PC-3 (cell line): ENCODE data around the gene LGR4. TPM values are rescaled to one million over a fixed set of nuclear protein-coding genes. Genes with fewer than 3 reads are reported as not detected.
A peak's percentile ranks its signal among the peaks of the same experiment; 100 is the strongest.

Experiments
- ATAC-seq: fragments of 200-7000 bp; cut with Tn5 transposase; 2 replicates; pipeline ENCODE4 v1.9.1; 2020; ENCODE audit warnings: mild to moderate bottlenecking, moderate library complexity
- BruUV-seq: library from RNA; stranded (reverse); fragments of 400-500 nt; replicated peaks from 2 replicates; lab custom pipeline; 2021; lab: Mats Ljungman, UMichigan
- CTCF ChIA-PET: fragments of 300-600 bp; sonication (Branson Sonifier 250); formaldehyde crosslinking; loops from one replicate; lab custom pipeline; 2022; ENCODE audit warnings: antibody characterized with exemption; lab: Charles Lee
- POLR2A ChIA-PET: fragments of 300-600 bp; sonication (Branson Sonifier 250); formaldehyde crosslinking; loops from one replicate; lab custom pipeline; 2022; ENCODE audit warnings: antibody characterized with exemption; ENCODE audit not compliant: unreplicated experiment; lab: Charles Lee
- DNase-seq: peaks from one replicate; pipeline ENCODE4 v3.0.0-alpha.2; 2015
- H2AFZ ChIP-seq: fragments of 300-600 bp; sonication (generic); 2 replicates; pipeline ENCODE4 v1.6.0; 2016; ENCODE audit warnings: antibody characterized with exemption, low read length
- H3F3A ChIP-seq: fragments of 300-600 bp; sonication (generic); one replicate; pipeline ENCODE4 v1.6.0; 2017; ENCODE audit warnings: antibody characterized with exemption, low read length, control low read depth, mild to moderate bottlenecking; ENCODE audit not compliant: unreplicated experiment
- H3K27ac ChIP-seq: fragments of 300-600 bp; sonication (generic); 2 replicates; pipeline ENCODE4 v1.5.1; 2016; ENCODE audit warnings: mild to moderate bottlenecking, low read length
- H3K27me3 ChIP-seq: fragments of 300-600 bp; sonication (generic); 2 replicates; pipeline ENCODE4 v1.6.1; 2016; ENCODE audit warnings: low read length, mixed read lengths
- H3K36me3 ChIP-seq: fragments of 300-600 bp; sonication (generic); 2 replicates; pipeline ENCODE4 v1.6.1; 2016; ENCODE audit warnings: low read depth, mixed run types, low read length, mixed read lengths
- H3K4me1 ChIP-seq: fragments of 300-600 bp; sonication (generic); 2 replicates; pipeline ENCODE4 v1.5.1; 2016; ENCODE audit warnings: low read length; ENCODE audit not compliant: insufficient read depth
- H3K4me2 ChIP-seq: fragments of 300-600 bp; sonication (generic); 2 replicates; pipeline ENCODE4 v1.6.0; 2016; ENCODE audit warnings: low read length
- H3K4me3 ChIP-seq: fragments of 300-600 bp; sonication (generic); 2 replicates; pipeline ENCODE4 v1.5.1; 2016; ENCODE audit warnings: mild to moderate bottlenecking, low read length, mixed read lengths
- H3K79me2 ChIP-seq: fragments of 300-600 bp; sonication (generic); 2 replicates; pipeline ENCODE4 v1.6.1; 2017; ENCODE audit warnings: low read length, mixed read lengths
- H3K9ac ChIP-seq: fragments of 300-600 bp; sonication (generic); 2 replicates; pipeline ENCODE4 v1.6.0; 2016; ENCODE audit warnings: mild to moderate bottlenecking, low read length
- H3K9me2 ChIP-seq: fragments of 300-600 bp; sonication (generic); replicated peaks from 2 replicates; pipeline ENCODE4 v1.6.1; 2016; ENCODE audit warnings: mixed run types, low read length, mixed read lengths
- H3K9me3 ChIP-seq: fragments of 300-600 bp; sonication (generic); 2 replicates; pipeline ENCODE4 v1.6.1; 2016; ENCODE audit warnings: low read length, mixed read lengths
- H4K20me1 ChIP-seq: fragments of 300-600 bp; sonication (generic); 2 replicates; pipeline ENCODE4 v1.6.1; 2016; ENCODE audit warnings: low read length, mixed read lengths
- CTCF ChIP-seq: fragments of 300-600 bp; sonication (generic); conservative IDR thresholded peaks from 2 replicates; pipeline ENCODE4 v1.5.1; 2017; ENCODE audit warnings: antibody characterized with exemption, low read depth, mild to moderate bottlenecking, low read length
- EZH2 ChIP-seq: fragments of 300-600 bp; sonication (generic); IDR thresholded peaks from one replicate; pipeline ENCODE4 v1.6.1; 2017; ENCODE audit warnings: antibody characterized with exemption, mild to moderate bottlenecking, low read length; ENCODE audit not compliant: unreplicated experiment
- EZH2phosphoT487 ChIP-seq: fragments of 300-600 bp; sonication (generic); IDR thresholded peaks from 2 replicates; pipeline ENCODE4 v1.6.1; 2018; ENCODE audit warnings: mild to moderate bottlenecking, antibody characterized with exemption, low read length, borderline replicate concordance
- intact Hi-C: fragments of 100-400 bp; cut with micrococcal nuclease; formaldehyde crosslinking; loops from 2 replicates; pipeline ENCODE4 v1.9.0; 2023
- total RNA-seq: library from RNA; depleted of rRNA; stranded (reverse); fragments of >200 nt; gene quantifications from 2 replicates; pipeline ENCODE4 v1.2.3, GENCODE V29; 2014

The LGR4 gene
- total RNA-seq, 1 experiment from 2014 or later: 13.5 TPM

GRCh38 chr11:27420722-27421572, 51.6 kb downstream of the LGR4 start:
- no peak for TF ChIP-seq EZH2phosphoT487
- no peak for TF ChIP-seq EZH2
- no peak for TF ChIP-seq CTCF
- intact Hi-C loops: no loop called here
- Histone ChIP-seq H3F3A (no peaks in the 10 kb centered on the region), H3K79me2 (peaks cover 17% of the 10 kb centered on the region), H3K9me3 (no peaks in the 10 kb centered on the region), H3K27me3 (no peaks in the 10 kb centered on the region), H3K27ac (no peak overlapping the region), H3K4me1 (peaks cover 15% of the 10 kb centered on the region), H3K9me2 (no peaks in the 10 kb centered on the region), H2AFZ (no peak overlapping the region), H3K9ac (no peak overlapping the region), H3K36me3 (no peaks in the 10 kb centered on the region), H3K4me3 (no peak overlapping the region), H3K4me2 (no peak overlapping the region), H4K20me1 (no peaks in the 10 kb centered on the region)
- ChIA-PET CTCF (no interaction called here), POLR2A (no interaction called here)
- no TSS peak for BruUV-seq
- DNase-seq (no peak), ATAC-seq (no peak)

GRCh38 chr11:27420217-27420616, 52.4 kb downstream of the LGR4 start:
- peaks cover 23% of the 10 kb centered on the region for H3K4me1 ChIP-seq
- peak; percentile 23; the same call in 1 of the 2 replicates for ATAC-seq
- POLR2A ChIA-PET: no interaction called here

More at GRCh38 chr11:27420217-27420616, 52.4 kb downstream of the LGR4 start:
- no peak overlapping the region for H3K9ac ChIP-seq
- no peaks in the 10 kb centered on the region for H3K9me3 ChIP-seq
- no peaks in the 10 kb centered on the region for H3F3A ChIP-seq
- no peak for DNase-seq
- H3K4me3 ChIP-seq: no peak overlapping the region
- intact Hi-C loops: no loop called here
- no peaks in the 10 kb centered on the region for H3K9me2 ChIP-seq
- H3K4me2 ChIP-seq: no peak overlapping the region
- CTCF ChIA-PET: no interaction called here
- no peak overlapping the region for H3K27ac ChIP-seq
- H2AFZ ChIP-seq: no peak overlapping the region
- no peaks in the 10 kb centered on the region for H4K20me1 ChIP-seq
- no peaks in the 10 kb centered on the region for H3K36me3 ChIP-seq
- TF ChIP-seq EZH2phosphoT487 (no peak), EZH2 (no peak), CTCF (no peak)
- peaks cover 24% of the 10 kb centered on the region for H3K79me2 ChIP-seq
- H3K27me3 ChIP-seq: no peaks in the 10 kb centered on the region
- BruUV-seq: no TSS peak
